ENCODE measurements around the gene CSNK2A2.

The CSNK2A2 gene

GRCh38 chr16:58128181-58128631 is 69.7 kb downstream of the CSNK2A2 start:
- H2AFZ ChIP-seq (ENCODE audit: low read length) = no peak overlapping the region
- H3K4ac ChIP-seq (ENCODE audit: low read length) = no peak overlapping the region
- H4K91ac ChIP-seq (ENCODE audit: low read depth, low read length, poor library complexity) = no peak overlapping the region
- no peak overlapping the region for H2BK12ac ChIP-seq (ENCODE audit: low read length)
- no peak overlapping the region for H2BK15ac ChIP-seq (ENCODE audit: low read length)
- H2AK5ac ChIP-seq (ENCODE audit: low read depth, low read length) = no peak overlapping the region
- WGBS, 2 donors (ENCODE audit: extremely low coverage in 2 of 2, insufficient read length in 2 of 2, insufficient replicate concordance in 1 of 2) = no CpG with 5 or more reads among the region's 6 CpGs
- peak overlapping the region; percentile 35 for H3K18ac ChIP-seq (ENCODE audit: low read length)
- H3K27ac ChIP-seq (replicated peaks; ENCODE audit: low read length) = no peak overlapping the region
- peak overlapping the region; percentile 67 for H3K4me2 ChIP-seq (ENCODE audit: insufficient read depth, low read length, poor library complexity, severe bottlenecking)
- H3K14ac ChIP-seq (ENCODE audit: low read length) = no peak overlapping the region
- no peaks in the 10 kb centered on the region for H3K9me3 ChIP-seq (replicated peaks in 1 of 2; ENCODE audit: control insufficient read depth in 2 of 2, insufficient read depth in 1 of 2, low read depth in 1 of 2, low read length in 2 of 2)
- peaks cover 0 to 17% of the 10 kb centered on the region in 2 donors for H3K36me3 ChIP-seq (replicated peaks in 1 of 2; ENCODE audit: control insufficient read depth in 2 of 2, insufficient read depth in 2 of 2, low read length in 2 of 2)
- H3K79me1 ChIP-seq (ENCODE audit: low read depth, low read length) = peaks cover 6% of the 10 kb centered on the region
- H4K8ac ChIP-seq (ENCODE audit: low read depth, low read length) = no peak overlapping the region
- DNase-seq (ENCODE audit: low spot score) = no peak
- H3K4me3 ChIP-seq (ENCODE audit: low read length in 2 of 2) = peak overlapping the region; percentile 96
- H2BK120ac ChIP-seq (ENCODE audit: low read depth, low read length) = no peak overlapping the region
- H3K27me3 ChIP-seq (ENCODE audit: control insufficient read depth in 3 of 3, insufficient read depth in 3 of 3, low read depth in 1 of 3, low read length in 3 of 3) = no peaks in the 10 kb centered on the region
- no peak overlapping the region for H2BK5ac ChIP-seq (ENCODE audit: low read length)
- H3K23ac ChIP-seq (ENCODE audit: low read depth, low read length, poor library complexity) = no peak overlapping the region
- peak overlapping the region; percentile 80 for H3K9ac ChIP-seq (ENCODE audit: low read depth, low read length, poor library complexity)
- H3K4me1 ChIP-seq (ENCODE audit: control insufficient read depth in 2 of 2, insufficient read depth in 1 of 2, low read depth in 1 of 2, low read length in 2 of 2) = peaks cover 14 to 15% of the 10 kb centered on the region in 2 donors

- no peak overlapping the region for H4K91ac ChIP-seq (ENCODE audit: low read depth, low read length, poor library complexity)
- no peak overlapping the region for H2AFZ ChIP-seq (ENCODE audit: low read length)
- H3K27me3 ChIP-seq (ENCODE audit: control insufficient read depth in 3 of 3, insufficient read depth in 3 of 3, low read depth in 1 of 3, low read length in 3 of 3) = no peaks in the 10 kb centered on the region
- H3K4me1 ChIP-seq (ENCODE audit: control insufficient read depth in 2 of 2, insufficient read depth in 1 of 2, low read depth in 1 of 2, low read length in 2 of 2) = peaks cover 14 to 15% of the 10 kb centered on the region in 2 donors
- no peak overlapping the region for H3K18ac ChIP-seq (ENCODE audit: low read length)
- WGBS, 2 donors (ENCODE audit: extremely low coverage in 2 of 2, insufficient read length in 2 of 2, insufficient replicate concordance in 1 of 2) = no CpG with 5 or more reads among the region's 4 CpGs
- no peak for DNase-seq (ENCODE audit: low spot score)
- peak overlapping the region; percentile 33 for H3K4me2 ChIP-seq (ENCODE audit: insufficient read depth, low read length, poor library complexity, severe bottlenecking)
- H3K36me3 ChIP-seq (replicated peaks in 1 of 2; ENCODE audit: control insufficient read depth in 2 of 2, insufficient read depth in 2 of 2, low read length in 2 of 2) = peaks cover 0 to 17% of the 10 kb centered on the region in 2 donors
- H2BK12ac ChIP-seq (ENCODE audit: low read length) = no peak overlapping the region
- H3K27ac ChIP-seq (replicated peaks; ENCODE audit: low read length) = no peak overlapping the region
- H3K14ac ChIP-seq (ENCODE audit: low read length) = no peak overlapping the region
- H2AK5ac ChIP-seq (ENCODE audit: low read depth, low read length) = no peak overlapping the region
- H3K4ac ChIP-seq (ENCODE audit: low read length) = no peak overlapping the region
- no peaks in the 10 kb centered on the region for H3K9me3 ChIP-seq (replicated peaks in 1 of 2; ENCODE audit: control insufficient read depth in 2 of 2, insufficient read depth in 1 of 2, low read depth in 1 of 2, low read length in 2 of 2)
- H4K8ac ChIP-seq (ENCODE audit: low read depth, low read length) = no peak overlapping the region
- peak overlapping the region in 1 of 2 donors; percentile 96 for H3K4me3 ChIP-seq (ENCODE audit: low read length in 2 of 2)
- no peak overlapping the region for H3K23ac ChIP-seq (ENCODE audit: low read depth, low read length, poor library complexity)
- no peak overlapping the region for H2BK120ac ChIP-seq (ENCODE audit: low read depth, low read length)
- H2BK5ac ChIP-seq (ENCODE audit: low read length) = no peak overlapping the region
- no peak overlapping the region for H3K9ac ChIP-seq (ENCODE audit: low read depth, low read length, poor library complexity)
- peaks cover 6% of the 10 kb centered on the region for H3K79me1 ChIP-seq (ENCODE audit: low read depth, low read length)
- H2BK15ac ChIP-seq (ENCODE audit: low read length) = no peak overlapping the region
Observed at GRCh38 chr16:58127634-58128033, 70.3 kb downstream of the CSNK2A2 start.

GRCh38 chr16:58127033-58127556 is 70.8 kb downstream of the CSNK2A2 start:
- no peak overlapping the region for H2AK5ac ChIP-seq (ENCODE audit: low read depth, low read length)
- H3K36me3 ChIP-seq (replicated peaks in 1 of 2; ENCODE audit: control insufficient read depth in 2 of 2, insufficient read depth in 2 of 2, low read length in 2 of 2) = peaks cover 0 to 17% of the 10 kb centered on the region in 2 donors
- H3K9me3 ChIP-seq (replicated peaks in 1 of 2; ENCODE audit: control insufficient read depth in 2 of 2, insufficient read depth in 1 of 2, low read depth in 1 of 2, low read length in 2 of 2) = no peaks in the 10 kb centered on the region
- H3K27ac ChIP-seq (replicated peaks; ENCODE audit: low read length) = no peak overlapping the region
- no peak overlapping the region for H4K91ac ChIP-seq (ENCODE audit: low read depth, low read length, poor library complexity)
- H3K79me1 ChIP-seq (ENCODE audit: low read depth, low read length) = peaks cover 6% of the 10 kb centered on the region
- H3K9ac ChIP-seq (ENCODE audit: low read depth, low read length, poor library complexity) = no peak overlapping the region
- H3K4me1 ChIP-seq (ENCODE audit: control insufficient read depth in 2 of 2, insufficient read depth in 1 of 2, low read depth in 1 of 2, low read length in 2 of 2) = peaks cover 14 to 15% of the 10 kb centered on the region in 2 donors
- H2BK5ac ChIP-seq (ENCODE audit: low read length) = no peak overlapping the region
- no peak overlapping the region for H3K4me2 ChIP-seq (ENCODE audit: insufficient read depth, low read length, poor library complexity, severe bottlenecking)
- no peak overlapping the region for H2BK120ac ChIP-seq (ENCODE audit: low read depth, low read length)
- no peak overlapping the region for H3K4ac ChIP-seq (ENCODE audit: low read length)
- no peak overlapping the region for H3K14ac ChIP-seq (ENCODE audit: low read length)
- no CpG with 5 or more reads among the region's 7 CpGs for WGBS, 2 donors (ENCODE audit: extremely low coverage in 2 of 2, insufficient read length in 2 of 2, insufficient replicate concordance in 1 of 2)
- H3K18ac ChIP-seq (ENCODE audit: low read length) = no peak overlapping the region
- no peaks in the 10 kb centered on the region for H3K27me3 ChIP-seq (ENCODE audit: control insufficient read depth in 3 of 3, insufficient read depth in 3 of 3, low read depth in 1 of 3, low read length in 3 of 3)
- H4K8ac ChIP-seq (ENCODE audit: low read depth, low read length) = no peak overlapping the region
- no peak for DNase-seq (ENCODE audit: low spot score)
- H3K23ac ChIP-seq (ENCODE audit: low read depth, low read length, poor library complexity) = no peak overlapping the region
- H2BK12ac ChIP-seq (ENCODE audit: low read length) = no peak overlapping the region
- H2BK15ac ChIP-seq (ENCODE audit: low read length) = no peak overlapping the region
- peak overlapping the region in 1 of 2 donors; percentile 96 for H3K4me3 ChIP-seq (ENCODE audit: low read length in 2 of 2)
- no peak overlapping the region for H2AFZ ChIP-seq (ENCODE audit: low read length)

- Histone ChIP-seq H3K36me3 (replicated peaks in 1 of 2; ENCODE audit: control insufficient read depth in 2 of 2, insufficient read depth in 2 of 2, low read length in 2 of 2) (peaks cover 0 to 17% of the 10 kb centered on the region in 2 donors), H3K4ac (ENCODE audit: low read length) (no peak overlapping the region), H4K8ac (ENCODE audit: low read depth, low read length) (no peak overlapping the region), H3K23ac (ENCODE audit: low read depth, low read length, poor library complexity) (no peak overlapping the region), H3K9me3 (replicated peaks in 1 of 2; ENCODE audit: control insufficient read depth in 2 of 2, insufficient read depth in 1 of 2, low read depth in 1 of 2, low read length in 2 of 2) (no peaks in the 10 kb centered on the region), H4K91ac (ENCODE audit: low read depth, low read length, poor library complexity) (no peak overlapping the region), H2AK5ac (ENCODE audit: low read depth, low read length) (no peak overlapping the region), H3K9ac (ENCODE audit: low read depth, low read length, poor library complexity) (no peak overlapping the region), H3K79me1 (ENCODE audit: low read depth, low read length) (peaks cover 6% of the 10 kb centered on the region), H2BK12ac (ENCODE audit: low read length) (no peak overlapping the region), H2BK5ac (ENCODE audit: low read length) (no peak overlapping the region), H3K4me2 (ENCODE audit: insufficient read depth, low read length, poor library complexity, severe bottlenecking) (no peak overlapping the region), H3K14ac (ENCODE audit: low read length) (no peak overlapping the region), H3K27me3 (ENCODE audit: control insufficient read depth in 3 of 3, insufficient read depth in 3 of 3, low read depth in 1 of 3, low read length in 3 of 3) (no peaks in the 10 kb centered on the region), H2BK120ac (ENCODE audit: low read depth, low read length) (no peak overlapping the region), H3K4me1 (ENCODE audit: control insufficient read depth in 2 of 2, insufficient read depth in 1 of 2, low read depth in 1 of 2, low read length in 2 of 2) (peaks cover 18% of the 10 kb centered on the region in 2 donors), H2AFZ (ENCODE audit: low read length) (no peak overlapping the region), H3K4me3 (ENCODE audit: low read length in 2 of 2) (no peak overlapping the region), H3K27ac (replicated peaks; ENCODE audit: low read length) (no peak overlapping the region), H2BK15ac (ENCODE audit: low read length) (no peak overlapping the region), H3K18ac (ENCODE audit: low read length) (no peak overlapping the region)
- no peak for DNase-seq (ENCODE audit: low spot score)
- no CpG with 5 or more reads among the region's 4 CpGs for WGBS, 2 donors (ENCODE audit: extremely low coverage in 2 of 2, insufficient read length in 2 of 2, insufficient replicate concordance in 1 of 2)
Observed at GRCh38 chr16:58126451-58126961, 71.4 kb downstream of the CSNK2A2 start.
